SK-N-SH treated with all-trans-retinoic acid at 6 μM for 48 hours (cell line): ENCODE measurements around the gene PLCB1.

Experiments
- ARNTL ChIP-seq: fragments of 450-650 bp; formaldehyde crosslinking; IDR thresholded peaks from 2 replicates; pipeline ENCODE4 v1.5.0; 2020; ENCODE audit warnings: low read depth, mild to moderate bottlenecking, moderate library complexity, borderline replicate concordance
- BACH2 ChIP-seq: fragments of 250-450 bp; sonication (Bioruptor Pico); IDR thresholded peaks from 2 replicates; pipeline ENCODE4 v1.9.0; 2021; ENCODE audit warnings: mild to moderate bottlenecking, borderline replicate concordance
- CREB5 ChIP-seq: fragments of 250-450 bp; sonication (Bioruptor Pico); IDR thresholded peaks from 2 replicates; pipeline ENCODE4 v1.5.1; 2020; ENCODE audit warnings: low read depth, mild to moderate bottlenecking, moderate library complexity
- CSDC2 ChIP-seq: fragments of 250-450 bp; sonication (Bioruptor Pico); IDR thresholded peaks from 2 replicates; pipeline ENCODE4 v1.5.0; 2020; ENCODE audit warnings: mild to moderate bottlenecking, moderate library complexity
- ISL1 ChIP-seq: fragments of 250-450 bp; sonication (Bioruptor Pico); IDR thresholded peaks from 2 replicates; pipeline ENCODE4 v2.1.2; 2022; ENCODE audit warnings: mild to moderate bottlenecking, moderate library complexity
- OSR1 ChIP-seq: fragments of 250-450 bp; sonication (Bioruptor Pico); IDR thresholded peaks from 2 replicates; pipeline ENCODE4 v1.8.0; 2022; ENCODE audit warnings: moderate library complexity, mild to moderate bottlenecking, inconsistent platforms
- PATZ1 ChIP-seq: fragments of 250-450 bp; sonication (Bioruptor Pico); IDR thresholded peaks from 2 replicates; pipeline ENCODE4 v1.8.0; 2020; ENCODE audit warnings: mild to moderate bottlenecking, moderate library complexity, borderline replicate concordance
- SNAI2 ChIP-seq: fragments of 250-450 bp; sonication (Bioruptor Pico); IDR thresholded peaks from 2 replicates; pipeline ENCODE4 v1.5.0; 2020; ENCODE audit warnings: mild to moderate bottlenecking, moderate library complexity
- ZFP3 ChIP-seq: fragments of 250-450 bp; sonication (Bioruptor Pico); IDR thresholded peaks from 2 replicates; pipeline ENCODE4 v1.5.0; 2020; ENCODE audit warnings: mild to moderate bottlenecking, moderate library complexity
- ZFP30 ChIP-seq: fragments of 450-650 bp; formaldehyde crosslinking; IDR thresholded peaks from 2 replicates; pipeline ENCODE4 v1.5.0; 2022; ENCODE audit warnings: mild to moderate bottlenecking, moderate library complexity
- ZNF565 ChIP-seq: fragments of 450-650 bp; formaldehyde crosslinking; conservative IDR thresholded peaks from 2 replicates; pipeline ENCODE4 v1.5.0; 2020; ENCODE audit warnings: low read depth, mild to moderate bottlenecking, moderate library complexity
- ZNF70 ChIP-seq: fragments of 450-650 bp; formaldehyde crosslinking; IDR thresholded peaks from 2 replicates; pipeline ENCODE4 v1.5.0; 2020; ENCODE audit warnings: mild to moderate bottlenecking, moderate library complexity
- ZNF8 ChIP-seq: fragments of 450-650 bp; formaldehyde crosslinking; IDR thresholded peaks from 2 replicates; pipeline ENCODE4 v1.5.0; 2020; ENCODE audit warnings: mild to moderate bottlenecking, moderate library complexity

- TF ChIP-seq PATZ1 (no peak), CSDC2 (CRISPR knock-in tag) (no peak), ZNF70 (CRISPR knock-in tag) (no peak), SNAI2 (CRISPR knock-in tag) (no peak), ZFP30 (CRISPR knock-in tag) (no peak), ZNF565 (CRISPR knock-in tag) (no peak), ZFP3 (CRISPR knock-in tag) (0 out of 2 replicates have a peak, but pooled peaks have one; percentile 21), ARNTL (no peak), BACH2 (CRISPR knock-in tag) (no peak), ZNF8 (CRISPR knock-in tag) (no peak), OSR1 (no peak), ISL1 (no peak), CREB5 (CRISPR knock-in tag) (no peak)
These were observed at the start of gene PLCB1 for GRCh38 chr20:8131598-8132483.
